GM19035 (cell line): ENCODE data around the gene TEKT4.
"Not testable (repeated sequence)": the region's sequence is repeated elsewhere in the genome, so short reads cannot be mapped to it uniquely, and the experiment has no call there.

Experiments
- ATAC-seq: cut with Tn5 transposase; IDR thresholded peaks from one replicate; pipeline ENCODE4 v1.9.1; 2021; ENCODE audit not compliant: unreplicated experiment

Gene TEKT4

GRCh38 chr2:94871226-94872087, at the start of gene TEKT4:
Gene TEKT4 (plus strand): TSS chr2:94871430. CDS start chr2:94871580, 150 bp downstream.
- ATAC-seq, result no peak

- not testable (repeated sequence) for ATAC-seq
These were observed 32.0 kb upstream of the TEKT4 start for GRCh38 chr2:94839224-94839623.

- ATAC-seq, result not testable (repeated sequence)
These were observed 14.4 kb upstream of the TEKT4 start for GRCh38 chr2:94856856-94857255.

- ATAC-seq, result not testable (repeated sequence)
These were observed 13.7 kb upstream of the TEKT4 start for GRCh38 chr2:94857367-94858162.

DNA sequence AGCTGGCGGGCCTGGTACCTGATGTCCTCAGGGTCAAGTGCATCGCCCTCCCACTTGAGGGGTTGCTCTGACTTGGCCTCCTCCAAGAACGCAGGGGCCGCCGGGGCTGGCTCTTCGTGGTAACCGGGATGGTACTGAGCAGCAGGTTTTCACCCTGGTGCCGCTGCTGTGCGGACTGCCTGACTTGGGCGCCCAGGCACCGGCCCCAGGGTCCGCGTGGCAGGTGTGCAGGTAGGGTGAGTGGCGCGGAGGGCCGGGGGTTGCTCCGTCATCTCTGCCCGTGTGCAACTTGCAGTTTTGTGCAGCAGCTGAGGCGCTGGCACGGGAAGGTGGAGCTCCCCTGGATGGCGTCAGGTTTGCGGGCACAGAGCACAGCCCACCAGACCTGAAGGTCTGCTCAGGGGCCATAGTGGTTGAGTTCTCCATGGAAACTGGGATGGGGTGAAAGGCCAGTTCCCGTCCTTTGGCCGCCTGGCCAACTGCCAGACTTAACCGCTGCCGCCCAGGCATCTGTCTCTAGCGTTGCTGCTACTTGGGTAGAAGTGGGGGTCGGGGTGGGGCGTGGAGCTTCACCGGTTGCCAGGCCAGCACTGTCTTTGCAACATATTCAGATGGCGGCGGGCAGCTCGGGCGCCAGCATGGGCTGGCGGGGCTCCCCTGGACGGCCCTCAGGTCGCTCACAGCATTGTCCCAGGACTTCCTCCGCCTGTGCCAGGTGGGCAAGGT, 12.9 kb upstream of the TEKT4 start:
- not testable (repeated sequence) for ATAC-seq

GRCh38 chr2:94861308-94862152, 9.7 kb upstream of the TEKT4 start:
- ATAC-seq, result no peak

DNA sequence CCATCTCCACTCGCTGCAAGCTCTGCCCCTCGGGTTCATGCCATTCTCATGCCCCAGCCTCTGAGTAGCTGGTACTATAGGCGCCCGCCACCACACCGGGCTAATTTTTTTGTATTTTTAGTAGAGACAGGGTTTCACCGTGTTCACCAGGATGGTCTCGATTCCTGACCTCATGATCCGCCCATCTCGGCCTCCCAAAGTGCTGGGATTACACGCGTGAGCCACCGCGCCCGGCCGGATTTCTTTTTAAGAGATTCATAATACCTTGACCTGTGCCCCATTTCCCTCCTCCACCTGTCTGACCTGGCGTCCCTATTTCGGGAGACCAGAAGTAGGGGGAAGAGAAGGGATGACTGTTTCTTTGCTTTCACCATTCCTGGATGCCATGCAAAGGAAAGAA, 8.3 kb upstream of the TEKT4 start:
- not testable (repeated sequence) for ATAC-seq

DNA sequence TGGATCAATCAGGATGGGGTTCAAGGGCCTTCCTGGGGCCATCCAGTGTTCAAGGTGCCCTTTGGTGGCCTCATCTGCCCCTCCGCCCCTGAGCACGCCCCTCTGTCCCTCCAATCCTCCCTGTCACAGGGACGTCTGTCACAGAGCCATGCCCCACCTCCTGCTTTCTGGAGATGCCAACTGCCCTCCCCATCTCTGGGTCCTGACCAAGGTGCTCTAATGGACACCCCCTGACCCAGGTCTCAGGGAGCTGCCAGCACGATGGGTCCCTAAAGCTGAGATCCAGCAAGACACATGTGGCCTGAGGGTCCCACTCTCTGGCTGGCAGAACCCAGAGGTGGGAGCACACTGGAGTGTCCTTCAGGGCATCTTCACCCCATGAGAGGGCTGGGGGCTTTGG, 2.1 kb upstream of the TEKT4 start:
- no peak for ATAC-seq

DNA sequence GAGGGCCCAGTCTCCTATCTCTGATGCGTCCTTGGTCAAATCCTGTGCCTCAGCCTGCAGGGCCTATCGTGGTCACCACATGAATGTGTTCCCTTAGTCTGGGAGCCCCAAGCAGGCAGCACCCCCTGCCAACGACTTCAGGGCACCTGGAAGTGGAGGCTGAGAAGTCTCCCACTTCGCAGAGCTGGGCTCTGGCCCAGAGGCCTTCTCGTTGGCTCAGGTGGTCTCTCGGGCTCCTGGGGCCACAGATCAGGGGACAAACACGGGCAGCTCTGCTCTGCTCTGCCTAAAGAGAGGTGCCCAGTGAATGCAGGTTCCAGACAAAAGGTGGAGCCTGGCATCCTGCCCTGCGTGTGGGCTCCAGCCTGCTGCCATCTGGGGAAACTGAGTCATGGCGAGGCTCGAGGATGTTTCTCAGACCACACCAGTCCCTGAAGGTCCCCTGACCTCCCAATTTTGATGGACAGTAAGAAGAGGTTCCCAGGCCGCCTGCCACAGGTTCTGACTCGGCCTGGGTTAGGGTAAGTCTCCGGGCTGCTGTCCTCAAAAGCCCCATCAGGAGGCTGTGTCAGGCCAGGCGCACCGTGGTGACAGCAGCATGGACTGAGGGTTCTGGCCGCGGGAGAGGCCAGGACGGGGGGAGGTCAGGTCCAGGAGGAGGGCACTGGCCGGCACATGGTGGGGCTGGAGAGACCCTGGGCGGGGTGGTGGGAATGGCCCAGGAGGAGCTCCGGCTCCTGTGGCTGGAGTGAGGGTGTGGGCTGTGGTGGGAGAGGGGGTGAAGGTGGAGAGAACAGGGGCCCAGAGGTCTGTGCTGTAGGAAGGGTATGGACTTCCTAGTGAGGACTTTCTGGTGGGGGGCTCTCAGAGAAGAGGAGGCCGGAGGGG, 1.4 kb upstream of the TEKT4 start:
- ATAC-seq, result no peak

- ATAC-seq, result no peak
These were observed 597 bp upstream of the TEKT4 start for GRCh38 chr2:94870440-94871225.

- no peak for ATAC-seq
These were observed 923 bp downstream of the TEKT4 start for GRCh38 chr2:94872088-94872618.

DNA sequence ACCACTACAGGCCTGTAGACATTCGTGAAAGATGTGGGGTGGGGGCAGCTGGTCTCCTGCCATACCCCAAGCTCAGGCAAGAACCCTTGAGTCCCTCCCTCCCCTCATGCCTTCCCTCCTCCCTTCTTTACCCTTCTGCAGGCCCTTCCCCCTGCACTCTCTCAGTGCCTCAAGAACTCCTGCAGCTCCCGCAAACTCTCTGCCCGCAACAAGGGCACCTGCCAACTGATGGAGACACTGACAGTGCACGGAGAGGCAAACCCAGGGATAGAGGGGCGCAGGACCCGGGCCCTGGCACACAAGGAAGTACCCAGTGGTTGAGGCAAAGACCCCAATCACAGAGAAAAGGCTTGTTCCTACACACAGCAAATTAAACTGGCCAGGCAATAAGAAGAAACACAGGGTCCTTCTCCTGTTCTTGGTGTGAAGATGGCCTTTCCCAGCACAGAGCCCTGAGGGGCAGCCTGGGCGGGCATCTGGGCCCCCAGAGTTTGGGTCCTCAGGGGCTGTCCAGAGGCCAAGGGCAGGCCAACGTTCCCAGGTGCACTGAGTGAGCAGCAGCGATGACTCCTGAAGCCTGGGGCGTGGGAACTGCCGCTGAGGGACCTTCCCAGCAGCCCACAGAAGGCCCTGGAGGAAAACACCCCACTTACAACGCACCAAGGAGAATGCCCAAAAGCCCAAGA, 1.6 kb downstream of the TEKT4 start:
- no peak for ATAC-seq

DNA sequence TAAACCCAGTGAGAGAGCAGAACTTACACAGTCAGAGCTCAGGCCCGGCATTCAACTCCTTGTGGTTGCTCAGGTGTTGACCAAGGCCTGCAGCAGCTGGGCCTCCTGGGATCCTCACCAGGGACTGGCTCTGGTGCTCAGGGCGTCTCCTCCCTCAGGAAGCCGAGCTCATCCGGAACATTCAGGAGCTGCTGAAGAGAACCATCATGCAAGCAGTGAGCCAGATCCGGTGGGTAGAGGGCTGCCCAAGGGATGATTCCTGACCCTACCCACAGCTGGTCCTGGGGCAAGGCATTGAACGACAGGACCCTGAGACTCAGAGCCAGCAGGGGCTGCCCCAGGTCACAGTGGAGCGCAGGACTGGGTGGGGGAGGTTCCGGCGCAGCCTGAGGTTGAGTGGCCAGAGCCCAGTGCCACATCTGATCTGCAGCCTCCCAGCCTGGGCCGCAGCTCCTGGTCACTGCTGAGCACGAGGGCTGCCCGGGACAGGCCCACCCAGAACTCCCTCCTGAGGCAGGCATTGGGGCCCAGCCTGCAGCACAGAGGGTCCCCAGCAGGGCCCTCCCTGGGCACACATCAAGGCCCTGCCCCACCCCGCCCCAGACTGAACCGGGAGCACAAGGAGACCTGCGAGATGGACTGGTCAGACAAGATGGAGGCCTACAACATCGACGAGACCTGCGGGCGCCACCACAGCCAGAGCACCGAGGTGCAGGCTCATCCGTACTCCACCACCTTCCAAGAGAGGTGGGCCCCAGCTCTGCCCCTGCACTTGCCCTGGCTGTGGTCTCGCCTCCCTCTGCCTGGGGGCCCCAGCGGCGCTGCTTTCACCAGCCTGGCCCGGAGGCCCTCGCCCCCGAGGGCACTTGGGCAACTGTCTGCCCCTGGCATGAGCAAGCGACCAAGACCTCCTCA, 2.4 kb downstream of the TEKT4 start:
- ATAC-seq, result no peak

DNA sequence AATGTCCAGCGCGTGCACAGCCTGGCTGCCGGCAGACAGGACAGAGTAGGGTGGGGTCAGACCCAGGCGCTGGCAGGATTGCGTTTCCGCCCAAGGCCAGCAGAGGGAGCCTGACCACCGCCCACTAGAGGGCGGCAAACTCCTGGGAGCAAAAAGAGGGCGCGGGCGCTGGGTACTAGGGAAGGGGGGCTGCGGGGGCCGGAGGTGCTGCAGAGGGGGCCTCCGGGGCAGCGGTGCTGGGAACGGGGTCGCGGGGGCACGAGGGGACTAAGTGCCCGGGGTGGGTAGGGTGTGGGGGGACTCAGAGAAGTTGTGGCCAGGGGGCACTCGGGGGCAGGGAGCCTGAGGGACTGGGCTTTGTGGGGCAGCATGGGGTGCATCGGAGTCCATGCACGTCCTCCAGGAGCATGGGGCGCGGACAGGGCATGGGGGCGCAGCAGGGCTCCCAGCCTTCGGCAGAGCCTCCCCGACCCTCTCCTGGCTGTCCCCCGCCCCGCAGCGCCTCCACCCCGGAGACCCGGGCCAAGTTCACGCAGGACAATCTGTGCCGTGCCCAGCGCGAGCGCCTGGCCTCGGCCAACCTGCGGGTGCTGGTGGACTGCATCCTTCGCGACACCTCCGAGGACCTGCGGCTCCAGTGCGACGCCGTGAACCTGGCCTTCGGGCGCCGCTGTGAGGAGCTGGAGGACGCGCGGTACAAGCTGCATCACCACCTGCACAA, 3.2 kb downstream of the TEKT4 start:
- peak; percentile 87 for ATAC-seq

DNA sequence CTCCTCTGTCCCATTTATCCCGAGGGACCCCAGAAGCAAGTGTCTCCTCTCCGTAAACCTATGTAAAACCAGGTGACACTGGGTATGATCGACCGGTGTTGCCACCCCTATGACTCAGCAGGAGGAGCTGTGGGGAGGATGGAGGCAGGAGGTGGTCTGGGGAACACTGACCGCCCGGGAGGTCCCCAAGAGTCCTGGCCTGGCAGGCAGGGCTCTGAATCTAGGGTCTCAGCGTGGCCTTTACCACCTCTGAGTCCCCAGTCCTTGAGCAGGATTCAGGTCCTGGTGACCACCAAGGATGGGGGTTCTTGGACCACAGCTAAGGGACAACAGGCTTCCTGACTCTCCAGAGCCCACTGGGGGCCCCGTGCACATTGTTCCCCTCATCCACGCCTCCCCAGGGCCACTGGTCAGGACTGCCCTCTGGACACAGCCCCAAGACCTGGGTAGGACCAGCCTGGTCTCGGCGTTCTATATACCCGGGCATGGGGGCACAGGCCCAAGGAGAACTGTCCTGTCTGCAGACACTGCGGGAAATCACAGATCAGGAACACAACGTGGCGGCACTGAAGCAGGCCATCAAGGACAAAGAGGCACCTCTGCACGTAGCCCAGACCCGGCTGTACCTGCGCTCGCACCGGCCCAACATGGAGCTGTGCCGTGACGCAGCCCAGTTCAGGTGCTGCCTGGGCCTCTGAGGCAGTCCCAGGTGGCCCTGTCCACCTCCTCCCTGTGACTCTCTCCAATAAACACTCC, 4.0 kb downstream of the TEKT4 start:
- no peak for ATAC-seq
